ENCODE measurements around the gene TRAM2. TPM values are rescaled to one million over a fixed set of nuclear protein-coding genes. Genes with fewer than 3 reads are reported as not detected.

The TRAM2 gene
- total and polyA plus RNA-seq, 2 of the 13 experiments (the other 11 are each of a cell fraction or from before 2014, with no cell fraction given): 49.1 to 72.5 TPM

DNA sequence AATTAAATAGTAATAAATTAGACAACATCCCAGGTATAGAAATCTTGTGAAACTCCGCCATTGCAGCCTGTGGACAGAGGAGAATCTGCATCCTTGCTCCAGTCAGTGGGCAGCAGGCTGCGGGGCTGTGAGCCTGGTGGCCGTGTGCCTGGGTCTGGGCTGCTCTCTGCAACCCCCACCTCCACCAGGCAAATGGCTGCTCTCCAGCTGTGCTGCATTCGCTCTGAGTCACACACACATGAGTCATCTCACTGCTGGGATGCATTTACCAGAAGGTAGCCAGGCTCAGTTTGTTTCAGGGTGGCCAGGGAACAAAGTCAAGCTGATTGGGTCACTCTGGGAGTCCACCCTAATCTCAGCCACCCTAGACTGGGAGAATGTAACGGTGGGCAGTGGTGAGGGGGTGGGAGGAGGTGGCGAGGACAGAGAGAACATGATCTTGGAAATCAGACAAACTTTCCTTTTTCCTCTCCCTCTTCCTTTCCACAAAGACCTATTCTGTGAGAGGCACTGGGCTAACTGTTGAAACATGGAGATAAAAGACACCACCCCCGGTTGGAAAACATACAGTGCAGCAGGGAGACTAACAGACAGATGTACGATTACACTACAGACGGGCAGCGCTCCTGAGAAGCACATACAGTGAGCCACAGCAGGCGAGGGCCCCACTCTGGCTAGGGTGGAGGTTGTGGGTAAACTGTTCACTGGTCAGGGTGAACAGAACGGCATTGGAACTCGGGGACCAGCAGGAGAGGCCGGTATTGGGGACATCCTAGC lies 59.2 kb downstream of the TRAM2 start (continued):
- TF ChIP-seq, protein P1, sequence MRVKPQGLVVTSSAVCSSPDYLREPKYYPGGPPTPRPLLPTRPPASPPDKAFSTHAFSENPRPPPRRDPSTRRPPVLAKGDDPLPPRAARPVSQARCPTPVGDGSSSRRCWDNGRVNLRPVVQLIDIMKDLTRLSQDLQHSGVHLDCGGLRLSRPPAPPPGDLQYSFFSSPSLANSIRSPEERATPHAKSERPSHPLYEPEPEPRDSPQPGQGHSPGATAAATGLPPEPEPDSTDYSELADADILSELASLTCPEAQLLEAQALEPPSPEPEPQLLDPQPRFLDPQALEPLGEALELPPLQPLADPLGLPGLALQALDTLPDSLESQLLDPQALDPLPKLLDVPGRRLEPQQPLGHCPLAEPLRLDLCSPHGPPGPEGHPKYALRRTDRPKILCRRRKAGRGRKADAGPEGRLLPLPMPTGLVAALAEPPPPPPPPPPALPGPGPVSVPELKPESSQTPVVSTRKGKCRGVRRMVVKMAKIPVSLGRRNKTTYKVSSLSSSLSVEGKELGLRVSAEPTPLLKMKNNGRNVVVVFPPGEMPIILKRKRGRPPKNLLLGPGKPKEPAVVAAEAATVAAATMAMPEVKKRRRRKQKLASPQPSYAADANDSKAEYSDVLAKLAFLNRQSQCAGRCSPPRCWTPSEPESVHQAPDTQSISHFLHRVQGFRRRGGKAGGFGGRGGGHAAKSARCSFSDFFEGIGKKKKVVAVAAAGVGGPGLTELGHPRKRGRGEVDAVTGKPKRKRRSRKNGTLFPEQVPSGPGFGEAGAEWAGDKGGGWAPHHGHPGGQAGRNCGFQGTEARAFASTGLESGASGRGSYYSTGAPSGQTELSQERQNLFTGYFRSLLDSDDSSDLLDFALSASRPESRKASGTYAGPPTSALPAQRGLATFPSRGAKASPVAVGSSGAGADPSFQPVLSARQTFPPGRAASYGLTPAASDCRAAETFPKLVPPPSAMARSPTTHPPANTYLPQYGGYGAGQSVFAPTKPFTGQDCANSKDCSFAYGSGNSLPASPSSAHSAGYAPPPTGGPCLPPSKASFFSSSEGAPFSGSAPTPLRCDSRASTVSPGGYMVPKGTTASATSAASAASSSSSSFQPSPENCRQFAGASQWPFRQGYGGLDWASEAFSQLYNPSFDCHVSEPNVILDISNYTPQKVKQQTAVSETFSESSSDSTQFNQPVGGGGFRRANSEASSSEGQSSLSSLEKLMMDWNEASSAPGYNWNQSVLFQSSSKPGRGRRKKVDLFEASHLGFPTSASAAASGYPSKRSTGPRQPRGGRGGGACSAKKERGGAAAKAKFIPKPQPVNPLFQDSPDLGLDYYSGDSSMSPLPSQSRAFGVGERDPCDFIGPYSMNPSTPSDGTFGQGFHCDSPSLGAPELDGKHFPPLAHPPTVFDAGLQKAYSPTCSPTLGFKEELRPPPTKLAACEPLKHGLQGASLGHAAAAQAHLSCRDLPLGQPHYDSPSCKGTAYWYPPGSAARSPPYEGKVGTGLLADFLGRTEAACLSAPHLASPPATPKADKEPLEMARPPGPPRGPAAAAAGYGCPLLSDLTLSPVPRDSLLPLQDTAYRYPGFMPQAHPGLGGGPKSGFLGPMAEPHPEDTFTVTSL (CRISPR knock-in tag; IDR thresholded peaks at IDR 0.05; ENCODE audit: borderline replicate concordance): peak; percentile 81
- TF ChIP-seq BCL6 (CRISPR knock-in tag; IDR thresholded peaks at IDR 0.05): peak; percentile 13; the same call in 1 of the 2 replicates
- no peak; the same call in 1 of the 2 replicates for TF ChIP-seq ZNF430 (CRISPR knock-in tag; IDR thresholded peaks at IDR 0.05)
- no peak for TF ChIP-seq ATM (IDR thresholded peaks at IDR 0.05; ENCODE audit: borderline replicate concordance)
- TF ChIP-seq, protein P2, sequence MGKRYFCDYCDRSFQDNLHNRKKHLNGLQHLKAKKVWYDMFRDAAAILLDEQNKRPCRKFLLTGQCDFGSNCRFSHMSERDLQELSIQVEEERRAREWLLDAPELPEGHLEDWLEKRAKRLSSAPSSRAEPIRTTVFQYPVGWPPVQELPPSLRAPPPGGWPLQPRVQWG (CRISPR knock-in tag; IDR thresholded peaks at IDR 0.05; ENCODE audit: borderline replicate concordance, low read depth): no peak
- TF ChIP-seq, protein P3, sequence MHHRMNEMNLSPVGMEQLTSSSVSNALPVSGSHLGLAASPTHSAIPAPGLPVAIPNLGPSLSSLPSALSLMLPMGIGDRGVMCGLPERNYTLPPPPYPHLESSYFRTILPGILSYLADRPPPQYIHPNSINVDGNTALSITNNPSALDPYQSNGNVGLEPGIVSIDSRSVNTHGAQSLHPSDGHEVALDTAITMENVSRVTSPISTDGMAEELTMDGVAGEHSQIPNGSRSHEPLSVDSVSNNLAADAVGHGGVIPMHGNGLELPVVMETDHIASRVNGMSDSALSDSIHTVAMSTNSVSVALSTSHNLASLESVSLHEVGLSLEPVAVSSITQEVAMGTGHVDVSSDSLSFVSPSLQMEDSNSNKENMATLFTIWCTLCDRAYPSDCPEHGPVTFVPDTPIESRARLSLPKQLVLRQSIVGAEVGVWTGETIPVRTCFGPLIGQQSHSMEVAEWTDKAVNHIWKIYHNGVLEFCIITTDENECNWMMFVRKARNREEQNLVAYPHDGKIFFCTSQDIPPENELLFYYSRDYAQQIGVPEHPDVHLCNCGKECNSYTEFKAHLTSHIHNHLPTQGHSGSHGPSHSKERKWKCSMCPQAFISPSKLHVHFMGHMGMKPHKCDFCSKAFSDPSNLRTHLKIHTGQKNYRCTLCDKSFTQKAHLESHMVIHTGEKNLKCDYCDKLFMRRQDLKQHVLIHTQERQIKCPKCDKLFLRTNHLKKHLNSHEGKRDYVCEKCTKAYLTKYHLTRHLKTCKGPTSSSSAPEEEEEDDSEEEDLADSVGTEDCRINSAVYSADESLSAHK (CRISPR knock-in tag; IDR thresholded peaks at IDR 0.05; ENCODE audit: borderline replicate concordance): no peak
- TF ChIP-seq FOXA1 (IDR thresholded peaks at IDR 0.05): no peak
- no peak for TF ChIP-seq FOXA1 (CRISPR knock-in tag; IDR thresholded peaks at IDR 0.05)
- no peak for TF ChIP-seq HNRNPUL1 (IDR thresholded peaks at IDR 0.05; ENCODE audit: low read depth, low read length)
- TF ChIP-seq, protein P4, sequence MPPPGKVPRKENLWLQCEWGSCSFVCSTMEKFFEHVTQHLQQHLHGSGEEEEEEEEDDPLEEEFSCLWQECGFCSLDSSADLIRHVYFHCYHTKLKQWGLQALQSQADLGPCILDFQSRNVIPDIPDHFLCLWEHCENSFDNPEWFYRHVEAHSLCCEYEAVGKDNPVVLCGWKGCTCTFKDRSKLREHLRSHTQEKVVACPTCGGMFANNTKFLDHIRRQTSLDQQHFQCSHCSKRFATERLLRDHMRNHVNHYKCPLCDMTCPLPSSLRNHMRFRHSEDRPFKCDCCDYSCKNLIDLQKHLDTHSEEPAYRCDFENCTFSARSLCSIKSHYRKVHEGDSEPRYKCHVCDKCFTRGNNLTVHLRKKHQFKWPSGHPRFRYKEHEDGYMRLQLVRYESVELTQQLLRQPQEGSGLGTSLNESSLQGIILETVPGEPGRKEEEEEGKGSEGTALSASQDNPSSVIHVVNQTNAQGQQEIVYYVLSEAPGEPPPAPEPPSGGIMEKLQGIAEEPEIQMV (CRISPR knock-in tag; IDR thresholded peaks at IDR 0.05; ENCODE audit: low read depth): no peak
- TF ChIP-seq, protein P5, sequence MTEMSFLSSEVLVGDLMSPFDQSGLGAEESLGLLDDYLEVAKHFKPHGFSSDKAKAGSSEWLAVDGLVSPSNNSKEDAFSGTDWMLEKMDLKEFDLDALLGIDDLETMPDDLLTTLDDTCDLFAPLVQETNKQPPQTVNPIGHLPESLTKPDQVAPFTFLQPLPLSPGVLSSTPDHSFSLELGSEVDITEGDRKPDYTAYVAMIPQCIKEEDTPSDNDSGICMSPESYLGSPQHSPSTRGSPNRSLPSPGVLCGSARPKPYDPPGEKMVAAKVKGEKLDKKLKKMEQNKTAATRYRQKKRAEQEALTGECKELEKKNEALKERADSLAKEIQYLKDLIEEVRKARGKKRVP (CRISPR knock-in tag; IDR thresholded peaks at IDR 0.05): 0 out of 4 replicates have a peak, but pooled peaks of 1 of the 2 experiments have one; percentile 52
- TF ChIP-seq, protein P6, sequence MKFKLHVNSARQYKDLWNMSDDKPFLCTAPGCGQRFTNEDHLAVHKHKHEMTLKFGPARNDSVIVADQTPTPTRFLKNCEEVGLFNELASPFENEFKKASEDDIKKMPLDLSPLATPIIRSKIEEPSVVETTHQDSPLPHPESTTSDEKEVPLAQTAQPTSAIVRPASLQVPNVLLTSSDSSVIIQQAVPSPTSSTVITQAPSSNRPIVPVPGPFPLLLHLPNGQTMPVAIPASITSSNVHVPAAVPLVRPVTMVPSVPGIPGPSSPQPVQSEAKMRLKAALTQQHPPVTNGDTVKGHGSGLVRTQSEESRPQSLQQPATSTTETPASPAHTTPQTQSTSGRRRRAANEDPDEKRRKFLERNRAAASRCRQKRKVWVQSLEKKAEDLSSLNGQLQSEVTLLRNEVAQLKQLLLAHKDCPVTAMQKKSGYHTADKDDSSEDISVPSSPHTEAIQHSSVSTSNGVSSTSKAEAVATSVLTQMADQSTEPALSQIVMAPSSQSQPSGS (CRISPR knock-in tag; IDR thresholded peaks at IDR 0.05): no peak
- TF ChIP-seq, protein P7, sequence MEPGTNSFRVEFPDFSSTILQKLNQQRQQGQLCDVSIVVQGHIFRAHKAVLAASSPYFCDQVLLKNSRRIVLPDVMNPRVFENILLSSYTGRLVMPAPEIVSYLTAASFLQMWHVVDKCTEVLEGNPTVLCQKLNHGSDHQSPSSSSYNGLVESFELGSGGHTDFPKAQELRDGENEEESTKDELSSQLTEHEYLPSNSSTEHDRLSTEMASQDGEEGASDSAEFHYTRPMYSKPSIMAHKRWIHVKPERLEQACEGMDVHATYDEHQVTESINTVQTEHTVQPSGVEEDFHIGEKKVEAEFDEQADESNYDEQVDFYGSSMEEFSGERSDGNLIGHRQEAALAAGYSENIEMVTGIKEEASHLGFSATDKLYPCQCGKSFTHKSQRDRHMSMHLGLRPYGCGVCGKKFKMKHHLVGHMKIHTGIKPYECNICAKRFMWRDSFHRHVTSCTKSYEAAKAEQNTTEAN (CRISPR knock-in tag; conservative IDR thresholded peaks at IDR 0.05): 0 out of 2 replicates have a peak, but pooled peaks have one; percentile 24

Data from HepG2 (cell line).